Measurements from ENCODE around the gene DYNLT4. TPM values are rescaled to one million over a fixed set of nuclear protein-coding genes. Genes with fewer than 3 reads are reported as not detected.
A peak's percentile ranks its signal among the peaks of the same experiment; 100 is the strongest.

The DYNLT4 gene
- total and polyA plus RNA-seq, 2 of the 13 experiments (the other 11 are each of a cell fraction or from before 2014, with no cell fraction given) = 0.77 TPM; not detected in 1

DNA sequence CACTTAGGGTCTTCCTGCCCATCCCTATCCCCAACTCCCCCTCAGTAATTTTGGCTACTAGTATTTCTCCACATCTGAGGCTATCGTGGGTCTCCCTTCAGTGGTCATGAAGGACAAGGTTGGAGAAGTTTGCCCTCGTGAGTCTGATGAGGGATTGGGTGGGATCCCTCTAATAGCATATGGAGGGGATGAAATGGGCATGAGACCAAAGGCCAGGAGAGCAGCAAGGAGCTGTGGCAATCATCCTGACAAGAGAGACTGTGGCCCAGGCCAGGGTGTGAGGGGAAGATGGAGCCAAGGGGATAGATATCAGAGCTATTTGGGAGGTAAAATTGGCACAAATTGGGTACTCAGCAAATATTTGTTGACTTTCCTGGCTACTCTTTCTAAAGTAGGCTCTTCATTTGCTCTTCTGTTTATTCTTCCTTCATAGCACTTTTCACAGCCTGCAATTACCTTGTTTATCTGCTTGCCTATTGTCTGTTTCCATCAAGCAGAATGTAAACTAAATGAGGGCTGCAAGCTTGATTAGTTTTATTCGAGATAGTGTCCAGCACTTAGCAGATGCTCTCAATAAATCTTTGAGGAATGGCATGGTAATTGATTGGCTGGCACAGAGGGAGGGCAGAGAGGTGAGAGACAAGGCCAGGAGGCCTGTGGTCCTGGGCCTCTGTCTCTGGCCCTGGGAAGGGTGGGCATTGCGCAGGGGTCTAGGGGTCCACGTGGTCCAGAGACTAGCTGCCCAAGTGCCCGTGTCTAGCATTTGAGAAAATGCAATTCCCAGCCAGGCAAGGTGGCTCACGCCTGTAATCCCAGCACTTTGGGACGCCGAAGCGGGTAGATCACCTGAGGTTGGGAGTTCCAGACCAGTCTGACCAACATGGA is 8.4 kb downstream of the DYNLT4 start:
- no peak for FAIRE-seq
- BruUV-seq (replicated peaks) = no TSS peak
- intact Hi-C loops (cut with micrococcal nuclease; ENCODE audit: unreplicated experiment) = no loop called here
- no peaks in the 10 kb centered on the region for H3K27me3 ChIP-seq (ENCODE audit: control insufficient read depth in 1 of 2, insufficient read depth in 2 of 2, low read length in 2 of 2)
- H2AFZ ChIP-seq (ENCODE audit: low read length) = no peak overlapping the region
- H3K4me2 ChIP-seq (ENCODE audit: low read depth, low read length) = no peak overlapping the region
- H3K36me3 ChIP-seq (replicated peaks in 1 of 2; ENCODE audit: control insufficient read depth in 1 of 2, insufficient read depth in 2 of 2, low read length in 2 of 2) = peaks cover 6 to 18% of the 10 kb centered on the region in 2 experiments; a peak in 4 of 5 replicates
- H3K27ac ChIP-seq (ENCODE audit: extremely low read length, insufficient read depth, low read length) = no peak overlapping the region
- H3K9ac ChIP-seq (ENCODE audit: insufficient read depth, low read depth, low read length) = no peak overlapping the region
- H3K4me3 ChIP-seq (replicated peaks in 1 of 3; ENCODE audit: insufficient read depth in 1 of 3, low read depth in 2 of 3, low read length in 3 of 3) = no peak overlapping the region
- CTCF ChIA-PET (ENCODE audit: low intra/inter-chr PET ratio, low total read pairs) = interaction anchor here (1.6 kb wide), 1 partner anchor 37 kb away, joined by 4 read pairs; no protein-coding TSS in a partner anchor
- no peaks in the 10 kb centered on the region for H3K9me3 ChIP-seq (ENCODE audit: low read length)
- WGBS (ENCODE audit: low lambda C conversion rate) = 81% methylated on average over 10 of the region's 10 CpGs
- H3K4me1 ChIP-seq (ENCODE audit: insufficient read depth, low read length) = peaks cover 44% of the 10 kb centered on the region
- DNase-seq (ENCODE audit: low spot score) = no peak
- POLR2A ChIA-PET = interaction anchor here (1.3 to 6.7 kb wide), 8 partner anchors 11 to 505 kb away, joined by 4 to 237 read pairs (median 20); partner anchors contain the start of genes BTBD19, DYNLT4 and RPS8
- 0 out of 2 replicates have a peak, but pooled peaks cover 7% of the 10 kb centered on the region for H4K20me1 ChIP-seq (ENCODE audit: insufficient read depth, low read length)
- in situ Hi-C loops (cut with HindIII; ENCODE audit: extremely low pct_ligation_motif_present, low pct_unique_long_range_greater_than_20kb) = no loop called here
- H3K79me2 ChIP-seq (ENCODE audit: insufficient read depth, low read length) = peaks cover 17% of the 10 kb centered on the region
- ATAC-seq = no peak
- no peak for TF ChIP-seq ZNF274 (CRISPR knock-in tag; IDR thresholded peaks at IDR 0.05)
- TF ChIP-seq ZNF737 (CRISPR knock-in tag; IDR thresholded peaks at IDR 0.05; ENCODE audit: borderline replicate concordance) = no peak
- peak; percentile 27; the same call in 1 of the 2 replicates for TF ChIP-seq MAFF (IDR thresholded peaks at IDR 0.05; ENCODE audit: low read depth, low read length)
- TF ChIP-seq MEIS2 (CRISPR knock-in tag; IDR thresholded peaks at IDR 0.05) = no peak
- TF ChIP-seq ZNF615 (CRISPR knock-in tag; IDR thresholded peaks at IDR 0.05; ENCODE audit: borderline replicate concordance) = no peak
- 0 out of 2 replicates have a peak, but pooled peaks have one; percentile 2 for TF ChIP-seq ZSCAN20 (CRISPR knock-in tag; IDR thresholded peaks at IDR 0.05; ENCODE audit: borderline replicate concordance)
- TF ChIP-seq, protein P1, sequence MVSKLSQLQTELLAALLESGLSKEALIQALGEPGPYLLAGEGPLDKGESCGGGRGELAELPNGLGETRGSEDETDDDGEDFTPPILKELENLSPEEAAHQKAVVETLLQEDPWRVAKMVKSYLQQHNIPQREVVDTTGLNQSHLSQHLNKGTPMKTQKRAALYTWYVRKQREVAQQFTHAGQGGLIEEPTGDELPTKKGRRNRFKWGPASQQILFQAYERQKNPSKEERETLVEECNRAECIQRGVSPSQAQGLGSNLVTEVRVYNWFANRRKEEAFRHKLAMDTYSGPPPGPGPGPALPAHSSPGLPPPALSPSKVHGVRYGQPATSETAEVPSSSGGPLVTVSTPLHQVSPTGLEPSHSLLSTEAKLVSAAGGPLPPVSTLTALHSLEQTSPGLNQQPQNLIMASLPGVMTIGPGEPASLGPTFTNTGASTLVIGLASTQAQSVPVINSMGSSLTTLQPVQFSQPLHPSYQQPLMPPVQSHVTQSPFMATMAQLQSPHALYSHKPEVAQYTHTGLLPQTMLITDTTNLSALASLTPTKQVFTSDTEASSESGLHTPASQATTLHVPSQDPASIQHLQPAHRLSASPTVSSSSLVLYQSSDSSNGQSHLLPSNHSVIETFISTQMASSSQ (IDR thresholded peaks at IDR 0.05; ENCODE audit: low read depth) = no peak
- TF ChIP-seq, protein P1 (CRISPR knock-in tag; IDR thresholded peaks at IDR 0.05; ENCODE audit: borderline replicate concordance) = no peak
- TF ChIP-seq, protein P2, sequence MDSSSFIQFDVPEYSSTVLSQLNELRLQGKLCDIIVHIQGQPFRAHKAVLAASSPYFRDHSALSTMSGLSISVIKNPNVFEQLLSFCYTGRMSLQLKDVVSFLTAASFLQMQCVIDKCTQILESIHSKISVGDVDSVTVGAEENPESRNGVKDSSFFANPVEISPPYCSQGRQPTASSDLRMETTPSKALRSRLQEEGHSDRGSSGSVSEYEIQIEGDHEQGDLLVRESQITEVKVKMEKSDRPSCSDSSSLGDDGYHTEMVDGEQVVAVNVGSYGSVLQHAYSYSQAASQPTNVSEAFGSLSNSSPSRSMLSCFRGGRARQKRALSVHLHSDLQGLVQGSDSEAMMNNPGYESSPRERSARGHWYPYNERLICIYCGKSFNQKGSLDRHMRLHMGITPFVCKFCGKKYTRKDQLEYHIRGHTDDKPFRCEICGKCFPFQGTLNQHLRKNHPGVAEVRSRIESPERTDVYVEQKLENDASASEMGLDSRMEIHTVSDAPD (CRISPR knock-in tag; IDR thresholded peaks at IDR 0.05) = no peak
- TF ChIP-seq, protein P3, sequence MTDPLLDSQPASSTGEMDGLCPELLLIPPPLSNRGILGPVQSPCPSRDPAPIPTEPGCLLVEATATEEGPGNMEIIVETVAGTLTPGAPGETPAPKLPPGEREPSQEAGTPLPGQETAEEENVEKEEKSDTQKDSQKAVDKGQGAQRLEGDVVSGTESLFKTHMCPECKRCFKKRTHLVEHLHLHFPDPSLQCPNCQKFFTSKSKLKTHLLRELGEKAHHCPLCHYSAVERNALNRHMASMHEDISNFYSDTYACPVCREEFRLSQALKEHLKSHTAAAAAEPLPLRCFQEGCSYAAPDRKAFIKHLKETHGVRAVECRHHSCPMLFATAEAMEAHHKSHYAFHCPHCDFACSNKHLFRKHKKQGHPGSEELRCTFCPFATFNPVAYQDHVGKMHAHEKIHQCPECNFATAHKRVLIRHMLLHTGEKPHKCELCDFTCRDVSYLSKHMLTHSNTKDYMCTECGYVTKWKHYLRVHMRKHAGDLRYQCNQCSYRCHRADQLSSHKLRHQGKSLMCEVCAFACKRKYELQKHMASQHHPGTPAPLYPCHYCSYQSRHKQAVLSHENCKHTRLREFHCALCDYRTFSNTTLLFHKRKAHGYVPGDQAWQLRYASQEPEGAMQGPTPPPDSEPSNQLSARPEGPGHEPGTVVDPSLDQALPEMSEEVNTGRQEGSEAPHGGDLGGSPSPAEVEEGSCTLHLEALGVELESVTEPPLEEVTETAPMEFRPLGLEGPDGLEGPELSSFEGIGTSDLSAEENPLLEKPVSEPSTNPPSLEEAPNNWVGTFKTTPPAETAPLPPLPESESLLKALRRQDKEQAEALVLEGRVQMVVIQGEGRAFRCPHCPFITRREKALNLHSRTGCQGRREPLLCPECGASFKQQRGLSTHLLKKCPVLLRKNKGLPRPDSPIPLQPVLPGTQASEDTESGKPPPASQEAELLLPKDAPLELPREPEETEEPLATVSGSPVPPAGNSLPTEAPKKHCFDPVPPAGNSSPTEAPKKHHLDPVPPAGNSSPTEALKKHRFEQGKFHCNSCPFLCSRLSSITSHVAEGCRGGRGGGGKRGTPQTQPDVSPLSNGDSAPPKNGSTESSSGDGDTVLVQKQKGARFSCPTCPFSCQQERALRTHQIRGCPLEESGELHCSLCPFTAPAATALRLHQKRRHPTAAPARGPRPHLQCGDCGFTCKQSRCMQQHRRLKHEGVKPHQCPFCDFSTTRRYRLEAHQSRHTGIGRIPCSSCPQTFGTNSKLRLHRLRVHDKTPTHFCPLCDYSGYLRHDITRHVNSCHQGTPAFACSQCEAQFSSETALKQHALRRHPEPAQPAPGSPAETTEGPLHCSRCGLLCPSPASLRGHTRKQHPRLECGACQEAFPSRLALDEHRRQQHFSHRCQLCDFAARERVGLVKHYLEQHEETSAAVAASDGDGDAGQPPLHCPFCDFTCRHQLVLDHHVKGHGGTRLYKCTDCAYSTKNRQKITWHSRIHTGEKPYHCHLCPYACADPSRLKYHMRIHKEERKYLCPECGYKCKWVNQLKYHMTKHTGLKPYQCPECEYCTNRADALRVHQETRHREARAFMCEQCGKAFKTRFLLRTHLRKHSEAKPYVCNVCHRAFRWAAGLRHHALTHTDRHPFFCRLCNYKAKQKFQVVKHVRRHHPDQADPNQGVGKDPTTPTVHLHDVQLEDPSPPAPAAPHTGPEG (CRISPR knock-in tag; IDR thresholded peaks at IDR 0.05) = no peak
- TF ChIP-seq MAFK (conservative IDR thresholded peaks at IDR 0.05 in 1 of 2, IDR thresholded peaks at IDR 0.05 in 1 of 2; ENCODE audit: low read length in 2 of 2) = peak in 1 of 2 experiments; percentile 34; a peak in 1 of 4 replicates
